Activated gamma-delta T cell (primary cell): ENCODE data around the gene OR5K4.

Experiments
- DNase-seq: peaks from one replicate; lab custom pipeline; 2025; lab: John Stamatoyannopoulos, UW
- total RNA-seq, 2 donors: gene quantifications; one replicate each; lab custom pipeline; 2026; lab: John Stamatoyannopoulos, UW

Gene OR5K4, protein sequence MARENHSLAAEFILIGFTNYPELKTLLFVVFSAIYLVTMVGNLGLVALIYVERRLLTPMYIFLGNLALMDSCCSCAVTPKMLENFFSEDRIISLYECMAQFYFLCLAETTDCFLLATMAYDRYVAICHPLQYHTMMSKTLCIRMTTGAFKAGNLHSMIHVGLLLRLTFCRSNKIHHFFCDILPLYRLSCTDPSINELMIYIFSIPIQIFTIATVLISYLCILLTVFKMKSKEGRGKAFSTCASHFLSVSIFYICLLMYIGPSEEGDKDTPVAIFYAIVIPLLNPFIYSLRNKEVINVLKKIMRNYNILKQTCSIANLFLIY
- 0 reads per million in 2 donors for total RNA-seq

DNA sequence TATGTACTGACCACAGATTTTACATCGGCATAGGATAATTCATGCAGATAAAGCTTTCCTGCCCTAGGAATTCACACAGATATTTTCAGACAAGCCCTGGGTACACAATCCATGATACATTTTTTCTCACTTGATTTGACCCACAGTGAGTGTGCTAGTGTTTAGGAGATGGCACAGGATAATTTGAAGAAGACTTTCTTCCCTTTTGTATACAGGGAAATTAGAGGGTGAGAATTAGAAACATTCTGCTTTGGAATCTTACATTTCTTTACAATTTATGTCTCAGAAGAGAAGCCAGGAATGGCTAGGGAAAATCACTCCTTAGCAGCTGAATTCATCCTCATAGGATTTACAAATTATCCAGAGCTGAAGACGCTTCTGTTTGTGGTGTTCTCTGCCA is at the start of gene OR5K4:
Gene OR5K4, plus strand, starts transcription at position 301 of the 400 bp plus-strand sequence. Its CDS starts 0 bp downstream, at position 301.
- DNase-seq = no peak

DNA sequence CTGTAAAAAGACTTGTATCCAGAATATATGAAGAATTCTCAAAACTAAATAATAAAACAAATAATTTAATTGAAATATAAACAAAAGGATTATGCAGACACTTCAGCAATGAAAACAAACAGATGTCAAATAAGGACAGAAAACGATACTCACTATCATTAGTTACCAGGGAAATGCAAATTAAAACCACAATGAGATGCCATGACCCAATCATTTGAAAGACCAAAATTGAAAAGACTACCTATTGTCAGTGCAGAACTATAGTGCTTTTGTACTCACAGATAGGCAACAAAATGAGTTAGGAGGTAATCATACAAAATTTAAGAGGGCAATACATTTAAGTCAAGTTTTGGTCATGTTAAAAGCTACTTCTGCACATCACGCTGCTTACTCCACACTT is 31.6 kb upstream of the OR5K4 start:
- no peak for DNase-seq

DNA sequence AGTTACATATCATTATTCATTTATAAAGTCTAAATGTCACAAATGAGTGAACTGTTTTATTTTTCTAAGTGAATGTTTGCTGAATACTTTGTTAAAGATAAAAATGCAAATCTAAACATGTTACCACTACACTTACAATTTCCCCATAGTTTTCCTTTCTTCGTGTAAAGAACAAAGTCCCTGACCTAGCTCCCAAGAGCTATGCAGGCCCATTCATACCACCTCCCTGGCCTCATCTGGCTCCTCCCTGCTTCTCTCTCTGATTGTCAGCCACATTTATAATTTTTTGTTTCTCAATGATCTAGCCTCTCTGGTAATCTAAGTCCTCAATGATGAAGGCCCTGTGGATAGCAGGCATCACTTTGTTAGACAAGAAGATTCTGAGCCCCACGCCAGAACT is 31.0 kb upstream of the OR5K4 start:
- DNase-seq = no peak

DNA sequence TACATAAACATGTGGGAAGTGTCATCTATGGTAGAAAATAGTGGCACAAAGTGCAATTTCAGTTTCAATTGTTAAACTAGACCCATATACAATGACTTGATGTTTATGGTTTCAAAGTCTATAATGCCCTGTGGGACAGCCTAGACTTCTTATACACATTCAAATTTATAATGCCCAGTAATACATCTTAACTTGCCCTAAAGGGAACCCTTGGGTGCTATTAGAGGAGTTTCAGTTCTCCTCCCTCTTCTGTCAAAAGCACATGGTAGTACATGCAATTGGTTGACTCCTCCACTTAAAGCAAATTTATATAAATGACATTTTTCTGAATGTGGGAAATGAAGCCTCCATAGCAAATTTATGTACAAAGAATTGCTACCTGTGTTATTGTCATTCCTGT is 30.2 kb upstream of the OR5K4 start:
- no peak for DNase-seq

DNA sequence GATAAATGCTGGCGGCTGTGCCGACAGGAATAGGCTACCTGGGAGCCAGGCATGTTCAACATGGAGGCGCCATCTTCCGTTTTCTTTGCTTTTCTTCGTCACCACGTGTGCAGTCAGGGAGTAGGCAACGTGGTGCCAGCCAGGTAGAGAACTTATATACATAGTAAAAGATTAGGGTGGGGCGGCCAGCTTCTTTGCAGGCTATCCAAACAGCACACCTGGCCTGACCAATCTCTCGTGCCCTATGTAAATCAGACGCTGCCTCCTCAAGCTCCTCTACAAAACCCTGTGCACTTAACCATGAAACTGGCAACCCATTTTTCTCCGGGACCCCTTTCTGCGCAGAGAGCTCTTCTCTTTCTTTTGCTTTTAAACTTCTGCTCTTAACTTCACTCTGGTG is 28.6 kb upstream of the OR5K4 start:
- no peak for DNase-seq

DNA sequence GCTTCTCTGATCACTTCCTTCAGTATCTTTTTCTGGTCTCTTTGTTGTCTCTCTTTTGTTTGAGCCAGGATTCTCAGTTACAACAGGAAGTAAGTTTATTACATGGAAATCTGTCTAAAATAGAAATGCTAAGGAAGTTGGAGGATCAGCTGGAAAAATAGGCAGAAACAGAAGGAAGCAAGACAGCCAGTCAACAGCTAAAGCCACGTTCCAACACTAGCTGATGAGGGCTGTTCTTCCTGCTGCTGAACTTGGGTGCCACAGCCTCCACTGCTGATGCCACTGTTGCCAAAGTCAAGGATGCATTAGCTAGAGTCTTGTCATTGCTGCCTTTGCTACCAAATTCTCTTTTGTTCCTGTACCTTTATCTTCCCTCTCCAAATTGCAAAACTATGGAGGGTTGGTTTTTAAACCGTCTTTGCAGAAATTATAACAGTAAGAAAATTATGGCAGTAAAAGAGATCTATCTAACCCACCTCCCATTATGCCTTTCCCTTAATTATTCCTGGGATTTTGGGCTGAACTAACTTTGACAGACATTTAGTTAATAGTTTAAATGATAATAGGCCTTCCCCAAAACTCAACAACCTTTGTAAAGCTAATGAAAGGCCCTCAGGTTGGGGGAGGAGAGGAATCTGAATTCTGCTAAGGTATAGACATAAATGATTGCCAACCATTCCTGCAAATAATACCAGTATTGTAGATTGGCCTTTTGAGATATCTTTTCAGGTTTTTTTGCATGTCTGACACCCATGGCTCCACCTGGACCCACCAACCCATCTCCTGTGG is 27.4 kb upstream of the OR5K4 start:
- DNase-seq = no peak

DNA sequence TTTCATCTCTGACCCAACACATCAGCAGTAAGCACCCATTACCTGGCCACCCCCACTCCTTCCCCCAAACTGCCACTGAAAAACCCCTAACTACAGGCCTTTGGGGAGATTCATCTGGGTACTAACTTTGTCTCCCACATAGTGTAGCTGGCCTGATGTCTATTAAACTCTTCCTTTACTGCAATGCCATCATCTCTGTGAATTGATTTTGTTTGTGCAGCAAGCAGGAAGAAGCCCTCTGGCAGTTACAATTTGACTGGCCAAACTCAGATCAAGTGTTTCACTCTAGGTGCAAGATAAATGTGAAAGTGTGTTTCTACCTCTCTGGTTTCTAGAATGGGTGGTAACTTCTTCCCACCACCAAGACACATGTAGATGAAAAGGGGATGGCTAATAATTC is 26.7 kb upstream of the OR5K4 start:
- DNase-seq = no peak

DNA sequence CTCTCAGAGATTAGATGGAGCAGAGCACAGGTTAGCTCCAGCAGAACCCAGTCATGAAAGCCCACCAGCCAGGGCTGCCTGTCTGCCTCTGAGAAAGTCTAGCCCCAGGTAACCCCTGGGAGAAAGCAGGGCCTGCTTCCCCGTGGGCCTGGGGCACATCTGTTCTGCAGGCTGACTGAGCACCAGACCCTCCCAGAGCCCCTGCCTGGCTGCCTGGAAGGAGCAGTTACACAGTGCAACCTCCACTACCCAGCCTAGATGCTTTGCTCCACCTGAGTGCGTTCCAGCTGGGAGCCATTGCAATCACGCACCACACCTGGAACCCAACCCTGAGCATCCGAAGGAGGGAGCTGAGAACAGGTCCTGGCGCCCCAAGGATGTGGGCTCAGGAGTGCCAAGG is 24.7 kb upstream of the OR5K4 start:
- DNase-seq = no peak

DNA sequence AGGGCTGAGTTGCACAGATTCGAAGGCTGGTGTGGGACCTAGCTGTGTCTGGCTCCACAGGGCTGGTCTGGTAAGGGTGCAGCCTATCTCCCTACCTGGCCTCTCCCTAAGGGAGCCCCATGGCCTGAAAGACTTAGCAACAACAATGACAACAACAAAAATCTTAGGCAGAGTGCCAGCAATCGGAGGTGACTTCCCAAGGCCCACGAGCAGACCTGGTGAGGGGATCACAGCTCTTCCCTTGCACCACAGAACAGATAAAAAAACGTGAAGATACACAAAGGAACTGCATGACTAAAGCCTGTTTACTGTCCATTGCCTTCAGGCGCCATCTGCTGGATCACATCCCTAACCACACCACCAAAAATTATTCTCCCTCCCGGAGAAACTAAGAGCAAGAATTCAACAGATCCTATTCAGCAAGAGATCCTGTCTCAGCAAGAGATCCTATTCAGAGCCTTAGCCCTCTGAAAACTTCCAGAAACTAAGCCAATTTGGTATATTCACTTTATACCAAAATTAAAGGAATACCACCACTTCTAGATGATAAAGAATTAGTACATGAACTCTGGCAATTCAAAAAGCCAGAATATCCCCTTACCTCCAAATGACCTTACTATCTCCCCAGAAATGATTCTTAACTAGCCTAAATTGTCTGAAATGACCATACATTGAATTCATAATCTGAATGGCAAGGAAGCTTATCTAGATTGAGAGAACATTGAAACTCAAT is 24.1 kb upstream of the OR5K4 start:
- DNase-seq = no peak

DNA sequence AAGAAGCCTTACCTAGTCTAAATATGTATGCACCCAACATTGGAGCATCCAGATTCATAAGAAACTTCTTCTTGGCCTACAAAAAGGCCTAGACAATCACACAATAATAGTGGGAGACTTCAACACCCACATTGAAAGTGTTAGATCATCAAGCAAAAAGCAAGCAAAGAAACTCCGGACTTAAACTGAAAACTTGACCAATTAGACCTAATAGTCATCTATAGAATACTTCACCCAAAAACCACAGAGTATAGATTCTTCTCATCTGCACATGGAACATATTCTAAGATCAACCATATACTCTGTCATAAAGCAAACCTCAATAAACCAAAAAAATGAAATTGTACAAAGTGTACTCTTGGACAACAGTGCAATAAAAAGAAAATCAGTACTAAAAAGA is 22.3 kb upstream of the OR5K4 start:
- DNase-seq = no peak

DNA sequence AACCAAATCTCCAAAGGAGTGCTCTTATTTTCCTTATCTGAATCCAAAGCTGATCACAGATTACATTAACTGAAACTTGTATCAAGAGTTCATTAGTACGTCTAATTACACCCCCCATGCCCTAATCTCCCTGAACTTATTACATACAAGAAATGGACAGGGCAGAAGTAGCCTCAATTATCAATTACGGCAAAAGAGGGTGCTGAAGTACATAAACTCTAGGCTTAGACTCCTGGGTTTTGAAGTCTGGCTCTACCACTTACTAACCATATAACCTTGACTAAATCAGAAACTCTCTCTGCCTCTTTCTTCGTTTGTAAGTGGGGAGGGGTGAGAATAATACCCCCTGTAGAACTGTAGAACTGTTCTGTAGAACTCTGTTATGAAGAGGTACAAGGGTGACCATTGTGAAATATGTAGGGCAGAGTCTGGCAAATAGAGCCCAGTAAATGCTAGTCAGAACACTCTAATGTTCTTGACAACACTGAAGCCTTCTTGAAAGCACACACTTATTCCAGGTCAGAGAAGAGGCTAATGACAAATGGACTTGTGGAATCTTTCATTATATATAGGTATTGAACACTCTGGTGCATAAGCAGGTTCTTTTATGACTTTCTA is 19.6 kb upstream of the OR5K4 start:
- DNase-seq = no peak

DNA sequence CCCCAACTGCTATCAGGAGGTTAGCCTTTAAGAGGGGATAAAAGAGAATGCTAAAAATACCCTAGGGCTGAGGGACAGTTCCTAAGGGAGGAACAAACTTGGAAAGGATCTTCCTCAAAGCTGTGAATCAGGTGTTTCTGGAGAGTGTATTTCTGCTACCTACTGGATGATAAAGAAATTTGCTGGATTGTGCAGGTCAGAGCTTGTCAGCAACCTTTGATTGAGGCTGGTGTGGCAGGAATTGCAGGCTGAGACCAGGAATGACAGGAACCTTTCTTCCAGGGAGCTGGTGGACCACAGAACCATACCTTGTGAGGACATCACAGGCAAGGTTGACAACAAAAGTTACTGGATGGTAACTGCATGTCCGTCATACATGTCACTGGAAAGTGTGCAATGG is 14.6 kb upstream of the OR5K4 start:
- DNase-seq = no peak

DNA sequence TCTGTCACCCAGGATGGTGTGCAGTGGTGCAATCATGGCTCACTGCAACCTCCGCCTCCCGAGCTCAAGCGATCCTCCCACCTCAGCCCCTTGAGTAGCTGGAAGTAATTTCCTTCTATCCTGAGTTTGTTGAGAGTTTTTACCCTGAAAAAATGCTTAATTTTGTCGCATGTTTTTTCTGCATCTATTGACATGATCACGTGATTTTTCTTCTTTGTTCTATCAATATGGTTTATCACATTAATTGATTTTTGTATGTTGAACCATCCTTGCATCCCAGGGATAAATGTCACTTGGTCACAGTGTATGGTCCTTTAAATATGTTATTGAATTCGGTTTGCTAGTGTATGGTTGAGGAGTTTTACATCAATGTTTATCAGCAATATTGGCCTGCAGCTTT is 11.9 kb upstream of the OR5K4 start:
- DNase-seq = no peak

DNA sequence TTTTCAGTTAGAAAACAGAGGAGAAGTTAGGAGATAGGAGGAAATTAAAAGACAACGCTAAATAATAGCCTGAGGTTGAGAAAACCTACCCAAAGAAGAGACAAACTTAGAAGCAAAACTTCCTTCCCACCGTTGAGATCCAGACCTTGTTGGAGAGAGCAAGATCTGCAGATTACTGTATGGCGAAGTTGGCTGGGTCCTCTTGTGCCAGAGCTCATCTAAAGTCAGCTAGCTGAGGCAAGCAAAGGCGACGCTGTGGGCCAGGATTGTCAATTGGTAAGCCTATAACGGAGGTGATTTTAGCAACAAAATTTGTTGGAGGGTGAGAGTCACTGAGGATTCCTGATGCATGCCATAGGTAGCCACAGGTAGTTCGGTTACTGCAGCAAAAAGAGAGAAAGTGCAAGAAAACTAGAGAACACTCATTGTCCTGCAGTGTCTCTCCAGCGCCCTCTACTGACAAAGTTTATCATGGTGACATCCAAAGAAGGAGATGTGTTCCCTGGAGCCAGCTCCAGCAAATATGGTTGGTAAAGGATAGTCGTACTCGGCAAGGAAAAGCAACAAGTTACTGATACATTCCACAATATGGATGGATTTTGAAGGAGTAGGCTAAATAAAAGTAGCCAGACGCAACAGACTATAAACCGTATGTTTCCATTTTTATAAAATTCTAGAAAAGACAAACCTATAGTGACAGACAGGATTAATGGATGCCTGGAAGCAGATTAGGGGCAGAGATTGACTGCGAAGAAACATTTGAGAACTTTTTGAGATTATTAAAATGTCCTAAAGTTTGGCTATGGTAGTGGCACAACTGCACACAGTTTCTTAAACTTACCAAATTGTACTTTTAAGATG is 9.8 kb upstream of the OR5K4 start:
- DNase-seq = no peak

DNA sequence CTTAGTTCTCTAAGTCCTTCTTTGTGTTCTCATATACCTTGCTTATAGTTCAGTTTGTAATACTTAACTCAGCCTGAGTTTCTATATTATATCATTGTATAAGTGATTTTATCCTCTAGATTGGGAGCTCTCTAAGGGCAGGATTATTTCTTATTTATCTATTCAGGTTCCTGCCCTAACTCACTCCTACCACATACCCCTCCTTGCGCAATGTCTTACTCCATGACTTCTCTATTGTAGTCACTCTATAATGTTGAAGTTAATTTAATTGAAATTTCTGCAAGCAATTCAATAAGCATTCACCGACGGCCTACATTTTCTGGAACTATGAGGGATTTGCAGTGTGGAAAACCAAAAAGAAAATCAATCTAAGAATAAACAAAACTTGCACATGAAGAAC is 3.6 kb upstream of the OR5K4 start:
- DNase-seq = no peak

DNA sequence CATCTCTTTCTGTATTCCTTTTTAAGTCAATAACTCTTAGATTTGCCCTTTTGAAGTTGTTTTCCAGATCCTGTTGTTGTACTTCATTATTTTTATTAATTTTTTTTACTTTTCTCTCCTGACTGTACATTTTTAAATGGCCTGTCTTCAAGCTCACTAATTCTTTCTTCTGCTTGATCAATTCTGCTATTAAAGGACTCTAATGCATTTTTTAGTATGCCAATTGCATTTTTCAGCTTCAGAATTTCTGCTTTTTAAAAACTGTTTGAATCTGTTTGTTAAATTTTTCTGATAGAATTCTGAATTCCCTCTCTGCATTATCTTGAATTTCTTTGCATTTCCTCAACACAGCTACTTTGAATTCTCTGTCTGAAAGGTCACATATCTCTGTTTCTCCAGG is 5.6 kb downstream of the OR5K4 start:
- DNase-seq = no peak

DNA sequence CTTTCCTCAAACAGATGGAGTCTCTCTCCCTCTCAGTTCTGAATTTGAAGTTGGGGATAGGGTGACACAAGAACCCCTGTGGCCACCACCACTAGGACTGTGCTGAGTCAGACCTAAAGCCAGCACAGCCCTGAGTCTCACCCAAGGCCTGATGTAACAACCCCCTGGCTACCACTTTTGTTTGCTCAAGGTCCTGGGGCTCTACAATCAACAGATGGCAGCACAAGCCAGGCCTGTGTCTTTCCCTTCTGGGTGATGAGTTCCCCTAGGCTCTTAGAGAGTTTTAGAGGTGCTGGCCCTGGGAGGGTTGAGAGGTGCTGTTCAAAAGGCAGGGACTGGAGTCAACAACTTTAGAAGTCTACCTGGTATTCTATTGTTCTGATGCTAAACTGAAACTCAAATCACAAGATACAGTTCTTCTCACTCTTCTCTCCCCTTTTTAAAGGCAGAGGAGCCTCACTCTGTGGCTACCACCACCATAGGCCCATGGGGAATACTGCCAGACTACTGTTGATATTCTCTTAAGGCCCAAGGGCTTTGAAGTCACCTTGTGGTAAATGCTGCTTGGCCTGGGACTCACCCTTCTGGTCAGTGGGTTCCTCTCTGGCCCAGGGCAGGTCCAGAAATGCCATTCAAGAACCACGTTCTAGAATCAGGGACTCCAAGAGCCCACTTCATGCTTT is 6.5 kb downstream of the OR5K4 start:
- DNase-seq = no peak

DNA sequence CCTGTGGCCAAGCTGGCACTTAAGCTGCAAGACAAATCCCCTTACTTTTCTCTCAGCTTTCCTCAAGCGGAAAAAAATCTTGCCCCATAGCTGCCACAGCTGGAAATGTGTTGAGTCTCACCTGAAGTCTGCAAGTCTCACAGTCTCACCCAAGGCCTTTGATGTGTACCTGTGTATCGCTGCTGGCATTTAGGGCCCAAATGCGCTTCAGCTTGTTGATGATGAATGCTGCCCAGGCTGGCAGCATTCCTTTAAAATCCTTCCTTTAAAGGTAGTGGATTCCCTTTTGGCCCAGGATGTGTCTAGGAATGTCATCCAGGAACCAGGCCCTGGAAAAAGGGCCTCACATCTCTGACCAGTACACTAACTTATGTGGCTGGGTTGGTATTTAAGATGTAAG is 7.0 kb downstream of the OR5K4 start:
- DNase-seq = no peak

DNA sequence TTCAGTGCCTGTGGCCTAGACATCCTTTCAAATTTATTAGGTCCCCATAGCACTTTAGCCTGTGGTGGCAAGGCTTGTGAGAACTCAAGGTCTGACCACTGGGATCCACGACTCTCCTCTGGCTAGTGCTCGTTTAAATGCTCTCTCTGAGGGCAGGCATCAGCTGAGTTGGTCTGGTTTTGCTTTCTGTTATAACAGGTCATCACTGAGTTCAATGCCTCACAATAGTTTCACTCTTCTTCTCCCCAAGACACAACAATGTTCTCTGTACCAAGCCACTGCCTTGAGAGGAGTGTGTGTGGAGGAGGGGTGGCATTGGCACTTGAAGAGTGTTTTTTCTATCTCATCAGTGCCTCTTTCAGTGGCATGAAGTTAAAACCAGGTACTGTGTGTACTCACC is 7.6 kb downstream of the OR5K4 start:
- no peak for DNase-seq

DNA sequence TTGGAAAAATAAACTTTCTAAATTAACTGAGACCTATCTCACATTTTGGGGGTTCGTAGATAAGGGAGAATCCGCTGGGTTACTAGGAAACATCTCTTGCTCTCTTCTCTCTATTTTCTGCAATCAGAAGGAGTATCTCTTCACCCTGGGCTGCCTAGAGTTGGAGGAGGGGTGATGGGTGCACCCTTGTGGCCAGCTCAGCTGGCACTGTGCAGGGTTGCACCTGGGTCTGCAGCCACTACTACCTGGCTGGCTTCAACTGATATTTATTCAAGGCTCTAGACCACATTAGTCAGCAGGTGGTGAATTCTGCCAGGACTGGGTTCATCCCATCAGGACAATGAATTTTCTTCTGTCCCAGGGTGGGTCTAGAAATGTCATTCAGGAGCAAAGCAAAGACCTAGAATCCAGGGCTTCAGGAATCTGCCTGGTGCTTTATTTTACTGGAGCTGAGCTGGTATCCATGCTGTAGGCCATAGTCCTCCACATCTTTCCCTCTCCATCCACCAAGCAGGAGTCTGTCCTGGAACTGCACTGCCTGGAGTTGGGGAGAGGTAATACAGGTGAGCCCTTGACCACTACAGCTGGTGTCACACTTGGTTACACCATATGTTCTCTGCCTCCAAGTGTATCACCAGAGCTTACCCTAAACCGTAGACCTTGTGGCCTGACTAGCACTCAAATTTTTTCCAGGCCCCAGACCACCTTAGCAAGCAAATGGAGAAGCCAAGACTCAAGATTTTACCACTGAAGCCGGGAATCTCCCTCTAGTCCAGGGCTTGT is 14.0 kb downstream of the OR5K4 start:
- no peak for DNase-seq
